Adrenal gland (tissue), 19 donors: ENCODE measurements around the gene ARMC6. TPM values are rescaled to one million over a fixed set of nuclear protein-coding genes. Genes with fewer than 3 reads are reported as not detected.
A peak's percentile ranks its signal among the peaks of the same experiment; 100 is the strongest.

Experiments
- DNase-seq, 7 donors: peaks; one replicate each; pipeline ENCODE4 v3.0.0-alpha.2; 2019 to 2020
- H3K27ac ChIP-seq, 5 donors: fragments of 200-600 bp; sonication (generic) in 4 of 5; 1 replicate in 3 of 5; 2 replicates in 2 of 5; pipeline versions ENCODE4 v1.5.1 to v1.8.0; 2016 to 2020; ENCODE audit warnings: mild to moderate bottlenecking in 1 of 5
- H3K27me3 ChIP-seq: fragments of 200-600 bp; 2 replicates; pipeline ENCODE4 v1.8.0; 2021
- H3K36me3 ChIP-seq, 2 donors: fragments of 200-600 bp; replicated peaks in 1 of 2; 1 replicate in 1 of 2; 2 replicates in 1 of 2; pipeline versions ENCODE4 v1.5.1 to v1.8.0; 2018 to 2022
- H3K4me1 ChIP-seq, 2 donors: fragments of 200-600 bp; replicated peaks in 1 of 2; 1 replicate in 1 of 2; 2 replicates in 1 of 2; pipeline versions ENCODE4 v1.5.1 to v1.8.0; 2018 to 2021
- H3K4me3 ChIP-seq, 4 donors: fragments of 200-600 bp; sonication (generic) in 3 of 4; one replicate each; pipeline ENCODE4 v1.5.1; 2016 to 2018
- H3K9me3 ChIP-seq, 3 donors: fragments of 200-600 bp; sonication (generic) in 1 of 3; replicated peaks in 1 of 3; 1 replicate in 2 of 3; 2 replicates in 1 of 3; pipeline versions ENCODE4 v1.5.1 to v1.8.0; 2016 to 2021
- POLR2A ChIP-seq, 2 donors: fragments of 450-650 bp; IDR thresholded peaks; one replicate each; pipeline ENCODE4 v1.6.1; 2017; ENCODE audit warnings: antibody characterized with exemption in 2 of 2, mild to moderate bottlenecking in 2 of 2, moderate library complexity in 1 of 2
- WGBS, 4 donors: extraction: QIAGEN DNeasy Blood & Tissue Kit in 2 of 4; methylation state at CpG; one replicate each; pipeline versions ENCODE4 v1.1.5 to v1.1.7; 2013 to 2017; 5-methylcytosine and 5-hydroxymethylcytosine counted together
- intact Hi-C, 2 donors: fragments of 100-400 bp; cut with DNase I; formaldehyde crosslinking; loops; one replicate each; pipeline versions ENCODE4 v1.14.1 to v1.15.0; 2022 to 2023
- long read RNA-seq, 10 donors: library from polyadenylated mRNA in 3 of 10; unstranded in 2 of 10; stranded (forward) in 1 of 10; transcript quantifications; one replicate each; pipeline ENCODE4 v2.0.0 and lab custom pipeline, GENCODE V29; 2021 to 2026
- polyA plus RNA-seq, 3 donors: library from polyadenylated mRNA; stranded (reverse); fragments of 200-250 nt in 2 of 3; fragments of 350-450 nt in 1 of 3; fragmentation: Illumina TruSeq in 1 of 3; extraction: RNeasy Lipid Tissue Mini Kit (QIAGEN cat#74804) in 1 of 3; gene quantifications; one replicate each; pipeline ENCODE4 v1.2.3, GENCODE V29; 2013 to 2014
- total RNA-seq, 9 donors: library from RNA; depleted of rRNA in 4 of 9; stranded (reverse); fragments of >200 nt in 4 of 9; fragments of 120-200 nt in 1 of 9; fragmentation: NEBNext Ultra II Directional in 1 of 9; extraction: Animal tissue kit (Norgen Biotek cat#: 25700) in 1 of 9; gene quantifications; one replicate each; pipeline versions ENCODE4 v1.1.0 to v1.2.4, GENCODE V29; 2013 to 2023
- TF ChIP-seq, protein P1 (sequence below), 6 experiments: fragments of 450-650 bp in 4 of 6; fragments of 200-600 bp in 2 of 6; sonication (generic) in 1 of 6; IDR thresholded peaks; 1 replicate in 5 of 6; 2 replicates in 1 of 6; pipeline versions ENCODE4 v1.5.1 to v1.8.0; 2016 to 2021; ENCODE audit warnings: antibody characterized with exemption in 6 of 6, mild to moderate bottlenecking in 2 of 6, moderate library complexity in 1 of 6
- donor health status: healthy with polysubstance abuse.
- donor health status: Bipolar disorder and iron deficiency.
- donor health status: DM: yes; HTN: yes; CAD: no.
- donor health status: DM: no; HTN: no; CAD: no.
- donor health status: DM: no; HTN: no; CAD: no.
- donor health status: DM: yes; HTN: yes; CAD: no.

Gene ARMC6
- total RNA-seq (10 to 100 TPM; 16.7 to 31.5 (median 26.7) TPM), polyA plus RNA-seq (10 to 100 TPM; 26.5 to 39.3 (median 38.5) TPM)
- long read RNA-seq, donor 1, partial matches to known transcripts, result 0 of 2 reads
- long read RNA-seq, donor 1, other reads (novel, unspliced or antisense), result 0 of 2 reads
- long read RNA-seq, donor 2, partial matches to known transcripts, result 23 of 28 reads
- long read RNA-seq, donor 2, other reads (novel, unspliced or antisense), result 0 of 28 reads
- long read RNA-seq, donor 3, partial matches to known transcripts, result 0 of 3 reads
- long read RNA-seq, donor 3, other reads (novel, unspliced or antisense), result 0 of 3 reads
- long read RNA-seq, donor 4, transcript ARMC6-202 (8 exons, 2,383 nt), result major isoform, 14 of 18 reads
- long read RNA-seq, donor 4, partial matches to known transcripts, result 0 of 18 reads
- long read RNA-seq, donor 4, other reads (novel, unspliced or antisense), result 3 of 18 reads
- long read RNA-seq, donor 5, transcript ARMC6-202 (8 exons, 2,383 nt), result major isoform, 55 of 80 reads
- long read RNA-seq, donor 5, transcript ARMC6-206 (9 exons, 2,488 nt), result minor isoform, 11 of 80 reads
- long read RNA-seq, donor 5, partial matches to known transcripts, result 2 of 80 reads
- long read RNA-seq, donor 5, other reads (novel, unspliced or antisense), result 9 of 80 reads
- long read RNA-seq, donor 6, transcript ARMC6-202 (8 exons, 2,383 nt), result major isoform, 13 of 21 reads
- long read RNA-seq, donor 6, partial matches to known transcripts, result 3 of 21 reads
- long read RNA-seq, donor 6, other reads (novel, unspliced or antisense), result 3 of 21 reads
- long read RNA-seq, donor 7, partial matches to known transcripts, result 8 of 10 reads
- long read RNA-seq, donor 7, other reads (novel, unspliced or antisense), result 0 of 10 reads
- long read RNA-seq, donor 8, partial matches to known transcripts, result 0 of 13 reads
- long read RNA-seq, donor 8, other reads (novel, unspliced or antisense), result 11 of 13 reads
- long read RNA-seq, donor 9, partial matches to known transcripts, result 0 of 3 reads
- long read RNA-seq, donor 9, other reads (novel, unspliced or antisense), result 0 of 3 reads
- long read RNA-seq, donor 10, partial matches to known transcripts, result 5 of 9 reads
- long read RNA-seq, donor 10, other reads (novel, unspliced or antisense), result 0 of 9 reads

- intact Hi-C loops, result no loop called here
- Histone ChIP-seq H3K4me3 (peak within 1 kb of the TSS; percentile 69 to 99 (median 84)), H3K9me3 (no peaks in the 10 kb centered on the region), H3K27ac (peak within 1 kb of the TSS; percentile 51 to 97 (median 93)), H3K27me3 (no peaks in the 10 kb centered on the region), H3K4me1 (peaks cover 14 to 22% of the 10 kb centered on the region in 2 donors), H3K36me3 (peaks cover 0 to 20% of the 10 kb centered on the region in 2 donors)
- WGBS, 4 donors, result 0% methylated on average over 18 to 94 of the region's 94 CpGs
- TF ChIP-seq, protein P1, sequence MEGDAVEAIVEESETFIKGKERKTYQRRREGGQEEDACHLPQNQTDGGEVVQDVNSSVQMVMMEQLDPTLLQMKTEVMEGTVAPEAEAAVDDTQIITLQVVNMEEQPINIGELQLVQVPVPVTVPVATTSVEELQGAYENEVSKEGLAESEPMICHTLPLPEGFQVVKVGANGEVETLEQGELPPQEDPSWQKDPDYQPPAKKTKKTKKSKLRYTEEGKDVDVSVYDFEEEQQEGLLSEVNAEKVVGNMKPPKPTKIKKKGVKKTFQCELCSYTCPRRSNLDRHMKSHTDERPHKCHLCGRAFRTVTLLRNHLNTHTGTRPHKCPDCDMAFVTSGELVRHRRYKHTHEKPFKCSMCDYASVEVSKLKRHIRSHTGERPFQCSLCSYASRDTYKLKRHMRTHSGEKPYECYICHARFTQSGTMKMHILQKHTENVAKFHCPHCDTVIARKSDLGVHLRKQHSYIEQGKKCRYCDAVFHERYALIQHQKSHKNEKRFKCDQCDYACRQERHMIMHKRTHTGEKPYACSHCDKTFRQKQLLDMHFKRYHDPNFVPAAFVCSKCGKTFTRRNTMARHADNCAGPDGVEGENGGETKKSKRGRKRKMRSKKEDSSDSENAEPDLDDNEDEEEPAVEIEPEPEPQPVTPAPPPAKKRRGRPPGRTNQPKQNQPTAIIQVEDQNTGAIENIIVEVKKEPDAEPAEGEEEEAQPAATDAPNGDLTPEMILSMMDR (IDR thresholded peaks at IDR 0.05), result peak in 4 of 6 experiments; percentile 17 to 31 (median 24)
- peak; percentile 43 to 78 for TF ChIP-seq POLR2A (IDR thresholded peaks at IDR 0.05)
- DNase-seq, result peak; percentile 84 to 89 (median 86)
These were observed at the start of gene ARMC6, which contains the start of gene SUGP2 for GRCh38 chr19:19033426-19034203. ARMC6 (plus strand) TSS chr19:19033603; CDS start chr19:19034210, 607 bp downstream. SUGP2 (minus strand) TSS chr19:19033517; CDS start chr19:19031071, 2,446 bp downstream.

- 46 to 92% (median 73%) methylated on average over 1 to 3 of the region's 3 CpGs for whole genome bisulfite sequencing, 4 donors
- Histone ChIP-seq H3K4me1 (peaks cover 3 to 8% of the 10 kb centered on the region in 2 donors), H3K36me3 (no peaks in the 10 kb centered on the region), H3K4me3 (no peak overlapping the region), H3K27ac (no peak overlapping the region), H3K9me3 (no peaks in the 10 kb centered on the region), H3K27me3 (peaks cover 4% of the 10 kb centered on the region)
- TF ChIP-seq, protein P1 (IDR thresholded peaks at IDR 0.05), result no peak
- DNase-seq, result no peak
- intact Hi-C loops, result loop anchor here in 1 of 2 donors (5.0 to 10.0 kb wide), 2 partner anchors 42 to 89 kb away; partner anchors contain the start of genes CERS1 and HOMER3
These were observed 49.2 kb upstream of the ARMC6 start for GRCh38 chr19:18984251-18984650.

DNA sequence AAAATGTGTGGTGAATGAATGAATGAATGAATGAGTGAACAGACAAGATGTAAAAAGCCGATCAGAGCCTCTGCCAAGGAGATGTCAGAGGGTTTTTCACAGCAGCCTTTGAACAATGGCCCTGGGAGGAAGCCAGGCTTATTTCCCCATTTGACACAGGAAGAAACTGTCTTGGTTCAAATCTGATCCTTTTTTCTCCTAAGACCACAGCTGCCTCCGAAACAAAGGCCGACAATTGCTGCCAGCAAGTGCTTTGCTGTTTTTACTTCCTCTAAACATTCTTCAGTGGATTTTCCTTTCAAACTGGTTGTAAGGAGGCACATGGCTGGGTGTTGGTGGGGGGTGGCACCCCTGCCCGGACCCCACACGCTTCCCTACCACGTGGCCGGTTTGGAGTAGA, 48.1 kb upstream of the ARMC6 start:
- no peaks in the 10 kb centered on the region for H3K36me3 ChIP-seq
- no peak for TF ChIP-seq POLR2A (IDR thresholded peaks at IDR 0.05)
- TF ChIP-seq, protein P1 (IDR thresholded peaks at IDR 0.05), result no peak
- H3K4me1 ChIP-seq, result peaks cover 3 to 8% of the 10 kb centered on the region in 2 donors
- WGBS, 4 donors, result 52 to 63% (median 56%) methylated on average over 7 of the region's 7 CpGs
- H3K27ac ChIP-seq, result peak overlapping the region in 2 of 5 donors; percentile 60 to 65
- H3K27me3 ChIP-seq, result peaks cover 4% of the 10 kb centered on the region
- no peaks in the 10 kb centered on the region for H3K9me3 ChIP-seq
- peak; percentile 22 to 76 (median 43) for DNase-seq
- H3K4me3 ChIP-seq, result no peak overlapping the region
- intact Hi-C loops, result loop anchor here in 1 of 2 donors (10.0 kb wide), 1 partner anchor 90 kb away; the partner anchor contains the start of gene CERS1
